Bronchial epithelial cell (primary cell): ENCODE results near the gene VGLL4. TPM values are rescaled to one million over a fixed set of nuclear protein-coding genes. Genes with fewer than 3 reads are reported as not detected.

ENCODE experiments used
- DNase-seq: peaks from one replicate; pipeline ENCODE4 v3.0.0-alpha.2; 2010; ENCODE audit warnings: low read depth
- FAIRE-seq: peaks from 2 replicates; lab custom pipeline; 2011; peaks lifted over from hg19 to GRCh38; lab: Jason Lieb, UNC
- H3K27me3 ChIP-seq: 2 replicates; pipeline ENCODE4 v1.5.1; 2011; ENCODE audit warnings: low read length; ENCODE audit not compliant: control insufficient read depth, insufficient read depth
- H3K36me3 ChIP-seq: 2 replicates; pipeline ENCODE4 v1.5.1; 2011; ENCODE audit warnings: low read length; ENCODE audit not compliant: control insufficient read depth, insufficient read depth
- H3K4me3 ChIP-seq: 2 replicates; pipeline ENCODE4 v1.5.1; 2011; ENCODE audit warnings: mild to moderate bottlenecking, low read depth, low read length, control low read depth
- CTCF ChIP-seq: IDR thresholded peaks from 2 replicates; pipeline ENCODE4 v1.5.1; 2011; ENCODE audit warnings: mild to moderate bottlenecking, moderate library complexity, low read length, control low read depth, inconsistent platforms; ENCODE audit not compliant: insufficient read depth, severe bottlenecking
- total RNA-seq: library from RNA; depleted of rRNA; stranded (reverse); fragments of >200 nt; gene quantifications from 2 replicates; pipeline ENCODE4 v1.2.1, GENCODE V29; 2014

The VGLL4 gene
- total RNA-seq, 1 donor from 2014 or later, result 32.6 TPM

- H3K4me3 ChIP-seq, result no peak overlapping the region
- FAIRE-seq (no peak), DNase-seq (peak; percentile 40)
- H3K27me3 ChIP-seq, result no peaks in the 10 kb centered on the region
- H3K36me3 ChIP-seq, result peaks cover 1% of the 10 kb centered on the region
- TF ChIP-seq CTCF, result no peak
Observed at GRCh38 chr3:11509173-11510000, 134.3 kb downstream of the VGLL4 start.

GRCh38 chr3:11508346-11509172 is 135.2 kb downstream of the VGLL4 start:
- no peak for TF ChIP-seq CTCF
- H3K36me3 ChIP-seq, result peaks cover 1% of the 10 kb centered on the region
- DNase-seq (no peak), FAIRE-seq (no peak)
- no peaks in the 10 kb centered on the region for H3K27me3 ChIP-seq
- no peak overlapping the region for H3K4me3 ChIP-seq

GRCh38 chr3:11507719-11508118 is 136.0 kb downstream of the VGLL4 start:
- FAIRE-seq, result no peak
- no peak overlapping the region for H3K4me3 ChIP-seq
- TF ChIP-seq CTCF, result no peak
- no peaks in the 10 kb centered on the region for H3K27me3 ChIP-seq
- peaks cover 1% of the 10 kb centered on the region for H3K36me3 ChIP-seq
- DNase-seq, result no peak

Other genes starting within 250 kb of the VGLL4 start
- 3.9 and 4.1 TPM in 2 replicates for gene TAMM41, start 203.0 kb upstream of the VGLL4 start, total RNA-seq